ENCODE results near the gene MCC.
"Not testable (repeated sequence)": the region's sequence is repeated elsewhere in the genome, so short reads cannot be mapped to it uniquely, and the experiment has no call there.

The MCC gene

GRCh38 chr5:113508756-113509155 is 20.5 kb upstream of the MCC start:
- TF ChIP-seq ZNF274 (IDR thresholded peaks at IDR 0.05; ENCODE audit: low read depth, low read length): no peak
- H3K4me3 ChIP-seq (ENCODE audit: low read length): no peak overlapping the region

DNA sequence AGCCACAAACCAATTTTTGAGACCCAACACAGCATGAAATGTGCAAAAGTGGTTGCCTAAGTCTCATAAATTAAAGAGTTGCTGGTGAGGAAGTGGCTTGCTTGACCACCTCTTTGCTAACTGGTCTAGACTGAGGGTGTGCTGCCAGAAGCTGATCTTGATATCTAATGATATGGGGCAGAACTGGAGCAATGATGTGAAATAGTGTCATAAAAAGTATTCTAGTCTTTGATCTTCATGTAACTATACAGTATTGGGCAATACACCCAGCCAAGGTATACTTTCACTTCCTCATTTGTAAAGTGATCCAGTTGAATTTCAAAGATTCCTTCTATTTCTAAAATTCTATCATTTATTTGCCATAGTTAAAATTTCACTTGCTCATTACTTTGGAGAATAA is 19.3 kb upstream of the MCC start:
- no peak overlapping the region for H3K4me3 ChIP-seq (ENCODE audit: low read length)
- no peak for TF ChIP-seq ZNF274 (IDR thresholded peaks at IDR 0.05; ENCODE audit: low read depth, low read length)

DNA sequence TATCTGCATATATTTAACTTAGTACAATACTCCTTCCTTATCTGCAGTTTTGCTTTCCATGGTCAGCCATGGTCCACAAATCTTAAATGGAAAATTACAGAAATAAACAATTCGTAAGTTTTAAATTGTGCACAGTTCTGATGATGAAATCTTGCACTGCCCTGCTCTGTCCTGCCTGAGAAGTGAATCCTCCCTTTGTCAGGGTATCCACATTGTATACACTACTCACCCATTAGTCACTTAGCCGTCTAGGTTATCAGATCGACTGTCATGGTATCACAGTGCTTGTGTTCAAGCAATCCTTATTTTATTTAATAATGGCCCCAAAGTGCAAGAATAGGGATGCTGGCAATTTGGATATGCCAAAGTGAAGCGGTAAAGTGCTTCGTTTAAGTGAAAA is 16.9 kb upstream of the MCC start:
- TF ChIP-seq ZNF274 (IDR thresholded peaks at IDR 0.05; ENCODE audit: low read depth, low read length): no peak
- no peak overlapping the region for H3K4me3 ChIP-seq (ENCODE audit: low read length)

GRCh38 chr5:113503146-113503545 is 14.9 kb upstream of the MCC start:
- H3K4me3 ChIP-seq (ENCODE audit: low read length): no peak overlapping the region
- no peak for TF ChIP-seq ZNF274 (IDR thresholded peaks at IDR 0.05; ENCODE audit: low read depth, low read length)

GRCh38 chr5:113502073-113502472 is 13.8 kb upstream of the MCC start:
- no peak for TF ChIP-seq ZNF274 (IDR thresholded peaks at IDR 0.05; ENCODE audit: low read depth, low read length)

GRCh38 chr5:113495422-113495841 is 7.2 kb upstream of the MCC start:
- no peak for TF ChIP-seq ZNF274 (IDR thresholded peaks at IDR 0.05; ENCODE audit: low read depth, low read length)
- H3K4me3 ChIP-seq (ENCODE audit: low read length): no peak overlapping the region

More at GRCh38 chr5:113502073-113502472, 13.8 kb upstream of the MCC start:
- no peak overlapping the region for H3K4me3 ChIP-seq (ENCODE audit: low read length)

DNA sequence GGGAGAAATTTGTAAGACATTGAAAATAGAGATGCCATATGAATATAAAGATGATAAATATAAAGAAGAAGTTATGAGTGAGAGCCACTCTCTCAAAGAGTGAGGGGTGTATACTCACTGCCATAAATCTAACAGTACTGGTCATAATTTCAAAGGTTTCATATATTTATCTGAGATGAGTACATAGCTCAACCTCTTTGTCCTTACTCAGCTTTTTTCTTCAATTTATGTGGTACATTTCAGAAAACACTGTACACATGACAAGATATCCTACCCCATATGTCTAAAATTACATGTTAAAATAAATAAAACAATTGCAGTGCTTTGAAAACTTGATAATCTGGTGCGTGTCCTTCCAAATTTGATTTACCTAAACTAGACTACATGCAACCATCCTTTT is 5.2 kb upstream of the MCC start:
- TF ChIP-seq ZNF274 (IDR thresholded peaks at IDR 0.05; ENCODE audit: low read depth, low read length): no peak
- no peak overlapping the region for H3K4me3 ChIP-seq (ENCODE audit: low read length)

- no peak for TF ChIP-seq ZNF274 (IDR thresholded peaks at IDR 0.05; ENCODE audit: low read depth, low read length)
- H3K4me3 ChIP-seq (ENCODE audit: low read length): no peak overlapping the region
Observed at GRCh38 chr5:113491022-113491421, 2.8 kb upstream of the MCC start.

DNA sequence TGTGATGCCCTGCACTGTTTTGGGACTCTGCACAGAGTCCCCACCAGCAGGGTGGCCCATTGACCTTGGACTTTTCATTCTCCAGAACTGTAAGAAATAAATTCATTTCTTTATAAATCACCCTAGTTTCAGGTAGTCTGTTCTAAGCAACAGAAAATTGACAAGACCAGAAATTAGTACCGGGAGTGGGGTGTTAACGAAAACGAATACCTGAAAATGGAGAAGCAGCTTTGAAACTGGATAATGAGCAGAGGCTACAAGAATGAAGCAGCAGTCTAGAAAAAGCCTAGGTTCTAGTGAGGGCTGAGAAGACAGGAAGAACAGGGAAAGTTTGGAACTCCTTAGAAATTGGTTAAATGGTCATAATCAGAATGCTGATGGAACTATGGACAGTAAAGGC is 2.1 kb upstream of the MCC start:
- H3K4me3 ChIP-seq (ENCODE audit: low read length): no peak overlapping the region
- no peak for TF ChIP-seq ZNF274 (IDR thresholded peaks at IDR 0.05; ENCODE audit: low read depth, low read length)

DNA sequence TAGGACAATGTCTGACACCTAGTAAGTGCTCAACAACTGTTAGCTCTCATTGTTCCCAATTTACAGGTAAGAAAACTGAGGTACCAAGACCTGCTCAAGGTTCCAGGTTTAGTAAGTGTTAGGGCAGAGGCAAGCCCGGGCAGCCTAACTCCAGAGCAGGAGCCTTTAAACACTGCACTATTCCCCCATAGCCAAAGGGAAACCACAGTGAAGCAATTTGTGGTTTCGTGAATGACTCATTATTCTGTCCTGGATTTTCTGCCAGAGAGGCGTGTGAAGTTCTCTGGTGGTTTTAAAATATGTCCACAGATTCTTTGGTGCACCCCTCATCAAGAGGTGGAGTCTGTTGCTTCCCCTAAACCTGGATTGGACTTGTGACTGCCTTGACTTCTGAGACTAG is 1.0 kb upstream of the MCC start:
- no peak for TF ChIP-seq ZNF274 (IDR thresholded peaks at IDR 0.05; ENCODE audit: low read depth, low read length)
- H3K4me3 ChIP-seq (ENCODE audit: low read length): no peak overlapping the region

- peak overlapping the region; percentile 61 for H3K4me3 ChIP-seq (ENCODE audit: low read length)
Observed at GRCh38 chr5:113488645-113489184, 462 bp upstream of the MCC start.

DNA sequence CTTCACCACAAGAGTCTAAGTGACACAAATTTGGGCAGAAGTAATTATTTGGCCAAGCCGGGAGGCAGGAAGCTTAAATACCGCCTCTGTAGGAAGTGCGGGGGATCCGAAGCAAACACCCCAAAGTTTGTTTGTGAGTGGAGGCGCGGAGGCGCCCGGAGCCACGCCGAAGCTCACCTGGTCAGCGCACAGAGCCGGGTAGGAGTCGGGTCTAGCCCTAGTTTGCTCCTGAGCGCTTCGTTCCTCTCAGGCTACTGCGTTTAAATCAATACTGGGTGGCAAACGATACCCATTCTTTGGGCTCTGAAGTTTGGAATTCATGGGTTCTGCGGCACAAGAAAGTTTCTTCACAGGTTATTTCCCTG is 855 bp downstream of the MCC start:
- peak overlapping the region; percentile 61 for H3K4me3 ChIP-seq (ENCODE audit: low read length)
- TF ChIP-seq ZNF274 (IDR thresholded peaks at IDR 0.05; ENCODE audit: low read depth, low read length): no peak

More at GRCh38 chr5:113488645-113489184, 462 bp upstream of the MCC start:
- no peak for TF ChIP-seq ZNF274 (IDR thresholded peaks at IDR 0.05; ENCODE audit: low read depth, low read length)

DNA sequence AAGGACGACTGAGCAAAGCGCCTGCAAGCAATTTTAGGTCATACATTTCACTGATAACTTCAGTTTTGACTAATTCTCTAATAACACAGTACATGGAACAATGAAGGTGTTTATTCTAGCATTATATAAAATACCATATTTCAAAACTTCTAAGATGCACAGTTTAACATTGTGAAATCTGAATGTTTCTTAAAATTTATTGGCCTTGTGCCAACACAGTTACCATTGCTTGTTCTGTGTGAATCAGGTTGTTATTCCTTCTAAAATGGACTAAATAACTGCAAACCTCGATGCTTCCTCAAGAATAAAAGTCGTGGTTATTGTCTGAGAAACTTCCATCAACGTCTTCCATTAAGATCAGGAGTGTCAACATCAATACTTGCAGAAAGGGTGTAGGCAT is 8.0 kb downstream of the MCC start:
- no peak for TF ChIP-seq ZNF274 (IDR thresholded peaks at IDR 0.05; ENCODE audit: low read depth, low read length)
- no peak overlapping the region for H3K4me3 ChIP-seq (ENCODE audit: low read length)

GRCh38 chr5:113478691-113479090 is 9.6 kb downstream of the MCC start:
- TF ChIP-seq ZNF274 (IDR thresholded peaks at IDR 0.05; ENCODE audit: low read depth, low read length): no peak
- H3K4me3 ChIP-seq (ENCODE audit: low read length): no peak overlapping the region

- TF ChIP-seq ZNF274 (IDR thresholded peaks at IDR 0.05; ENCODE audit: low read depth, low read length): no peak
- no peak overlapping the region for H3K4me3 ChIP-seq (ENCODE audit: low read length)
Observed at GRCh38 chr5:113474100-113474728, 14.0 kb downstream of the MCC start.

DNA sequence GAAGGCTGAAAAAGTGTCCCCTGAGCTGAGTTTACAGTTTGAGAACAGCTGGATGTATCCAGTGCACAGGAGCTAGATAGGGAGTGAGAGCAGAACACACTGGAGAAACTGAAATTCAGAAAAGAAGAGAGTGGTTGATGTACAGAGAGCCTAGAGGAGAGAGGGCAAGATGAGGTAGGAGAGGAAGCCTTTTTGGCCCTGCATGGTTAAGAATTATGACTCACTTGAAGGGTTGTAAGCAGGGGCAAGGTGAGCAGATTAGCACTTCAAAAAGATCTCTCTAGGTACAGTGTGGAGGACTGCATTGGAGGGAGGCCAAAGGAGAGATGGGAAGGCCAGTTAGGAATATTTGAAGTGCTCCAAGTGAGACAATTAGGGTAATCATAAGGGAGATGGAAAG is 25.2 kb downstream of the MCC start:
- no peak for TF ChIP-seq ZNF274 (IDR thresholded peaks at IDR 0.05; ENCODE audit: low read depth, low read length)
- no peak overlapping the region for H3K4me3 ChIP-seq (ENCODE audit: low read length)

DNA sequence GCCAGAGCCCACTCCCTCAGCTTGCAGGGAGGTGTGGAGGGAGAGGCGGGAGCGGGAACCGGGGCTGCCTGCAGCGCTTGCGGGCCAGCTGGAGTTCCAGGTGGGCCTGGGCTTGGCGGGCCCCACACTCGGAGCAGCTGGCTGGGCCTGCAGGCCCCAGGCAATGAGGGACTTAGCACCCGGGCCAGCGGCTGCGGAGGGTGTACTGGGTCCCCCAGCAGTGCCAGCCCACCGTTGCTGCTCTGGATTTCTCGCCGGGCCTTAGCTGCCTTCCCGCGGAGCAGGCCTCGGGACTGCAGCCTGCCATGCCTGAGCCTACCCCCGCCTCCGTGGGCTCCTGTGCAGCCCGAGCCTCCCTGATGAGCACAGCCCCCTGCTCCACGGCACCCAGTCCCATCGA is 31.1 kb downstream of the MCC start:
- not testable (repeated sequence) for H3K4me3 ChIP-seq (ENCODE audit: low read length)

Data from GM08714 (cell line).